Endodermal cell (in vitro differentiated cells): ENCODE measurements around the gene FOXB1. TPM values are rescaled to one million over a fixed set of nuclear protein-coding genes. Genes with fewer than 3 reads are reported as not detected.

Experiments
- DNase-seq: peaks from one replicate; pipeline ENCODE4 v3.0.0-alpha.2; 2017
- H3K27ac ChIP-seq: 2 replicates; pipeline ENCODE4 v1.5.1; 2013; ENCODE audit warnings: mild to moderate bottlenecking, low read depth, low read length, moderate library complexity
- H3K27me3 ChIP-seq: 2 replicates; pipeline ENCODE4 v1.6.1; 2013; ENCODE audit warnings: mild to moderate bottlenecking, low read length, moderate library complexity; ENCODE audit not compliant: insufficient read depth, control insufficient read depth, poor library complexity, severe bottlenecking
- H3K36me3 ChIP-seq: 2 replicates; pipeline ENCODE4 v1.7.0; 2013; ENCODE audit warnings: mild to moderate bottlenecking, low read length, moderate library complexity; ENCODE audit not compliant: control insufficient read depth, insufficient read depth
- H3K4me1 ChIP-seq: one replicate; pipeline ENCODE4 v1.7.0; 2013; ENCODE audit warnings: low read length; ENCODE audit not compliant: control insufficient read depth, insufficient read depth
- H3K4me3 ChIP-seq: 2 replicates; pipeline ENCODE4 v1.5.1; 2013; ENCODE audit warnings: mild to moderate bottlenecking, low read length, moderate library complexity
- H3K9ac ChIP-seq: 2 replicates; pipeline ENCODE4 v1.6.1; 2013; ENCODE audit warnings: mild to moderate bottlenecking, low read length, moderate library complexity; ENCODE audit not compliant: poor library complexity, severe bottlenecking; ENCODE audit errors: extremely low read depth
- H3K9me3 ChIP-seq: 2 replicates; pipeline ENCODE4 v1.6.1; 2013; ENCODE audit warnings: mild to moderate bottlenecking, low read length, moderate library complexity; ENCODE audit not compliant: control insufficient read depth
- H3K27ac Mint-ChIP-seq: 2 replicates; pipeline ENCODE4 v1.8.0; 2020; ENCODE audit warnings: mixed read lengths
- H3K27me3 Mint-ChIP-seq: 2 replicates; pipeline ENCODE4 v1.8.0; 2021; ENCODE audit warnings: mild to moderate bottlenecking, mixed read lengths; ENCODE audit not compliant: insufficient read depth
- H3K36me3 Mint-ChIP-seq: 2 replicates; pipeline ENCODE4 v1.8.0; 2020; ENCODE audit warnings: low read depth, mixed read lengths
- H3K4me1 Mint-ChIP-seq: 2 replicates; pipeline ENCODE4 v1.8.0; 2020; ENCODE audit warnings: mixed read lengths
- H3K4me3 Mint-ChIP-seq: 2 replicates; pipeline ENCODE4 v1.8.0; 2020; ENCODE audit warnings: mild to moderate bottlenecking, moderate library complexity, mixed read lengths
- H3K9me3 Mint-ChIP-seq: 2 replicates; pipeline ENCODE4 v1.8.0; 2020; ENCODE audit warnings: mild to moderate bottlenecking, mixed read lengths
- CTCF ChIP-seq: fragments of 200-600 bp; sonication (generic); conservative IDR thresholded peaks from 2 replicates; pipeline ENCODE4 v1.5.0; 2021; ENCODE audit warnings: antibody characterized with exemption, mild to moderate bottlenecking
- WGBS, 2 experiments: methylation state at CpG; one replicate each; pipeline versions ENCODE4 v1.1.5 to v1.1.7; 2013; ENCODE audit warnings: missing lambda C conversion rate in 2 of 2, mixed read lengths in 1 of 2; ENCODE audit not compliant: insufficient coverage in 1 of 2, insufficient read length in 1 of 2; 5-methylcytosine and 5-hydroxymethylcytosine counted together
- total RNA-seq, 2 donors: library from RNA; stranded (reverse); fragmentation: NEBNext Ultra II Directional in 1 of 2; extraction: Animal tissue kit (Norgen Biotek cat#: 25700) in 1 of 2; gene quantifications; 2 replicates in 1 of 2; 3 replicates in 1 of 2; pipeline ENCODE4 v1.2.1, GENCODE V29; 2021

FOXB1 gene
- total RNA-seq, 2 donors from 2014 or later = 0.73 TPM; not detected in 1

GRCh38 chr15:60043744-60044435, 39.8 kb downstream of the FOXB1 start:
- H3K4me1 Mint-ChIP-seq = peaks cover 18% of the 10 kb centered on the region
- no peak overlapping the region for H3K4me3 Mint-ChIP-seq
- H3K4me3 ChIP-seq = no peak overlapping the region
- H3K27me3 Mint-ChIP-seq = peaks cover 29% of the 10 kb centered on the region
- no peaks in the 10 kb centered on the region for H3K36me3 Mint-ChIP-seq
- H3K36me3 ChIP-seq = no peaks in the 10 kb centered on the region
- H3K27me3 ChIP-seq = peaks cover 7% of the 10 kb centered on the region
- WGBS, 2 experiments = 90 to 93% methylated on average over 3 to 8 of the region's 8 CpGs
- H3K27ac ChIP-seq = no peak overlapping the region
- no peak overlapping the region for H3K27ac Mint-ChIP-seq
- peak; percentile 57 for DNase-seq
- H3K9ac ChIP-seq = no peak overlapping the region
- no peaks in the 10 kb centered on the region for H3K4me1 ChIP-seq
- no peaks in the 10 kb centered on the region for H3K9me3 Mint-ChIP-seq
- TF ChIP-seq CTCF = no peak
- no peaks in the 10 kb centered on the region for H3K9me3 ChIP-seq

- Histone ChIP-seq H3K36me3 (no peaks in the 10 kb centered on the region), H3K27ac (no peak overlapping the region), H3K4me3 (no peak overlapping the region), H3K4me1 (no peaks in the 10 kb centered on the region), H3K9me3 (peaks cover 3% of the 10 kb centered on the region), H3K27me3 (peaks cover 1% of the 10 kb centered on the region), H3K9ac (no peak overlapping the region)
- 55 to 61% methylated on average over 4 to 5 of the region's 5 CpGs for WGBS, 2 experiments
- no peak for DNase-seq
- no peak for TF ChIP-seq CTCF
- Mint-ChIP-seq H3K27me3 (peaks cover 22% of the 10 kb centered on the region), H3K27ac (no peak overlapping the region), H3K4me3 (no peak overlapping the region), H3K4me1 (peaks cover 18% of the 10 kb centered on the region), H3K9me3 (peaks cover 6% of the 10 kb centered on the region), H3K36me3 (no peaks in the 10 kb centered on the region)
These were observed 40.6 kb downstream of the FOXB1 start for GRCh38 chr15:60044636-60045270.

GRCh38 chr15:60047701-60048100, 43.6 kb downstream of the FOXB1 start:
- Mint-ChIP-seq H3K27ac (no peak overlapping the region), H3K9me3 (peaks cover 24% of the 10 kb centered on the region), H3K27me3 (peaks cover 13% of the 10 kb centered on the region), H3K4me3 (no peak overlapping the region), H3K4me1 (peaks cover 7% of the 10 kb centered on the region), H3K36me3 (peaks cover 2% of the 10 kb centered on the region)
- TF ChIP-seq CTCF = no peak
- no peaks in the 10 kb centered on the region for H3K36me3 ChIP-seq
- H3K9ac ChIP-seq = no peak overlapping the region
- H3K9me3 ChIP-seq = peaks cover 18% of the 10 kb centered on the region
- DNase-seq = no peak
- WGBS, 2 experiments = 89 to 100% methylated on average over 1 of the region's 1 CpG
- H3K4me1 ChIP-seq = no peaks in the 10 kb centered on the region
- no peaks in the 10 kb centered on the region for H3K27me3 ChIP-seq
- no peak overlapping the region for H3K4me3 ChIP-seq
- no peak overlapping the region for H3K27ac ChIP-seq
